GM18511 (cell line): ENCODE measurements around the gene ERV3-1.
"Not testable (repeated sequence)": the region's sequence is repeated elsewhere in the genome, so short reads cannot be mapped to it uniquely, and the experiment has no call there.

Source experiments
- ATAC-seq: cut with Tn5 transposase; IDR thresholded peaks from one replicate; pipeline ENCODE4 v1.9.1; 2021; ENCODE audit warnings: mild to moderate bottlenecking, moderate library complexity; ENCODE audit not compliant: unreplicated experiment

Gene ERV3-1

DNA sequence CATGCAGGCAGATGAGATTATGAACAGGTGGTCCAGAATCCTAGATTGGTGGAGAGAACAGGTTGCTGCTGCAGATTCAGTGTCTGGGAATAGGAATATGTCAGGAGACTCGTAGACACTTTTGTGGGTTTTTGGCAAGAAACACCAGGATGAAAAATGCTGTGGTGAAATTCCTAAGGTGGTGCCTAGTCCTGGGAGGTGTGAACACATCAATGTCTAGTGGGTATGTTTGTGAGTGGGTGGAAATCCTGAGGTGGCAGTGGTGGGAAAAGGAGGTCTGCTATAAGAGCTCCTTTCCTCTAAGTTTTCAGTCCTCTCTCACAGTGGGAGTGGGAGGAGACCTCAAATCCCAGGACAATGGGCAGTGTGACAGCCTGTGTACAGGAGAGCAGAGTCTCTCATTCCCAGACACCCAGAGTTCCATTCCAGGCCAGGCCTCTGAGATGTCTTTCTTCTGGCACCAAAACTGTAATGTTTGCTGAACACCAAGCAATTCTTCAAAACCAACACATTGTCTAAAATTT lies 5.1 kb downstream of the ERV3-1 start:
- no peak for ATAC-seq

DNA sequence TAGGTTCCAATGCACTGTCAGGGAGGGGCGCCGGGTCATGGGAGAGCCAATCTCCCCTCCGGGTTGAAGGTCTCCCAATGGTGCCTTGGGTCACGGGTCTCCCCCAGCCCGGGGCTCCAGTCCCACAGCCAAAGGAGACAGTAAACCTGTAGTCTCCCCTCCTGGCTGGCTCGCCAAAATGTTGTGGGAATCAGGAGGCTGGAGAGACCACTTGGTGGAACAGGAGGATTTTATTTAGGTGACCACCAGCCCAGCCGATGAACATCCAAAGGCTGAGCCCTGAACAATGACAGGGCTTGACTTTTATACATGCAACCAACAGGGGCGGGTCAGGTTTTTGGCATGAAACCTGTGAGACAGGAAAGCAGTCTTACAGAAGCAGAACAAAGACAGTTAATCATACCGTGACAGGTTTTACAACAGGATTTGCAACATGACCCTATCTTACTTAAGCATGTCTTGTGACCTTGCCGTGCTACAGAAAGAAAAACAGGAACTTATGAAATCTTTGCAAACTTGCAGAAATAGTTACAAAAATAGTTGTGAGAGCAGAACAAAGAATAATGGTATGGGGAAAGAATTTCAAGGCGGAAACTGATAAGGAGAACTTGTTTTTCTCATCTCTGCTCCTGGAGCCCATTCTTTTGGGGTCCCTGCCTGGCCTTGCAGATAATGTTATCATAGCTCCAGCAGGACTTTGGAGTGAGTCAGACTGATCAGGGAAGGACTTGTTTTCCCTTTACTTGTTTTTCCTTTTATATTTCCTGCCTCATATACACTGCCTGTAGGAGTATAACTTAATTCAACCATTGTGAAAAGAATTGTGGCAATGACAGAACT lies 7.1 kb downstream of the ERV3-1 start:
- peak; percentile 60 for ATAC-seq

DNA sequence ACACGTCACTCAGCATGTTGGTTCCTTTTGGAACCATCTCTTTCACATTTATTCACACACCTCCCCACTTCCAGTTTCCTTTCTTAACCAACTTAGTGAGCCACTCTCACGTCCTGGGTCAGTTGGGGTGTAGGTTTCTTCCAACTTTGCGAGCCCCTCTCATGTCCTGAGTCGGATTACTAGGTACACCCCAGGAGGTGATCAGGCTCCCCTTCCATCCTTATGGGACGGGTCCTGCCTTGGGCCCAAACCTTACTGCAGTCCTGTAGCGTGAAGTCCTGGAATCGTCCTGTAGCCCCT lies 7.7 kb downstream of the ERV3-1 start:
- ATAC-seq = no peak

DNA sequence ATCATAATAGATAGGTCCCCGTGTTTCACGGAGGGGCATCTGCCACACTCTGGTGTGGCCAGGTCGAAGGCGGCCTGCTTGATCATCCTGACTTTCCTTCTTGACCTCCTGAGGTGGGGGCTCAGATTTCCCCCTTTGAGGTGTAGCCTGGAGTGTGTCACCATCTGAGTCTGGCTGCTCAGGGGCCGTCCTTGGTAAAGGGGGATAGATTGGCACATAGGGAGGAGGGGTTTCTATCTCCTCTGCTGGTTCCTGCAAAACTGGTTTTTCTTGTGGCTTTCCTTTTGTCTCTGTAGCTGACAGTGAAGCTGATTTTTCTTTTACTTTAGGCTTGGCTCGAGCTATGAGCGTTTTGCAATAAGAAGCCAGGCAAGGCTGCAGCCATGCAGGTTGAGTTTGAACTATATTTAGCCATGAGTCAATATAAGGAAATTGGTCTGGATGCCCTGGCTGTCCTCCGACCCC lies 8.5 kb downstream of the ERV3-1 start:
- no peak for ATAC-seq

DNA sequence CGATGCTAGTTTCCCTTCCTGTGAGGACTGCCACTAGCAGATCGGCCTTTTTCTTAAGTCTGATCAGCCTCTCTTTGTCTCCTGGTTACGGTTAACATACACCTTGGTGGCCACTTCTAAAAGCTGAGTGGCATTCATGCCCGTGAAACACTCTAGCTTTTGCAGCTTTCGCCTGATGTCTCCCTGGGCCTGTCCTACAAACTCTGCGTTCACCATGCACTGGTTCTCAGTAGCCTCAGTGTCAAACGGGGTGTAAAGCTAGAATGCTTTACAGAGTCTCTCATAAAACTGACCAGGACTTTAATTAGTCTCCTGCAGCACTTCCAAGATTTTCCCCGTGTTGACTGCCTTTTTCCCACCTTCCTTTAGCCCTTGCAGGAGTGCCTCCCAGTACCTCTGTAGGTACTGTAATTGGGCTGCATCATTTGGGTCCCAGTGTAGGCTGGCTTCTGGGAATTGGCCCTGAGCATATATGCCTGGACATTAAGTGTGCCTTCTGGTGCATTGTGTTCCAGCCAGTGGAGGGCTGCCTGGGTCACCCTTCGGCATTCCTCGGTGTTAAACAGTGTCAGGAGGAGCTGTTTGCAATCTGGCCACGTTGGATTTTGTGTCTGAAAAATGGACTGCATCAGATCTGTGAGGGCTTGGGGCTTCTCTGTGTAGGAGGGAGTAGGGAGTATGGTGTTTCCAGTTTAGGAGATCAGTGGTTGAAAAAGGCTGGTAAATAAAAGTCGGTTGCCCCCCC lies 9.2 kb downstream of the ERV3-1 start:
- no peak for ATAC-seq

DNA sequence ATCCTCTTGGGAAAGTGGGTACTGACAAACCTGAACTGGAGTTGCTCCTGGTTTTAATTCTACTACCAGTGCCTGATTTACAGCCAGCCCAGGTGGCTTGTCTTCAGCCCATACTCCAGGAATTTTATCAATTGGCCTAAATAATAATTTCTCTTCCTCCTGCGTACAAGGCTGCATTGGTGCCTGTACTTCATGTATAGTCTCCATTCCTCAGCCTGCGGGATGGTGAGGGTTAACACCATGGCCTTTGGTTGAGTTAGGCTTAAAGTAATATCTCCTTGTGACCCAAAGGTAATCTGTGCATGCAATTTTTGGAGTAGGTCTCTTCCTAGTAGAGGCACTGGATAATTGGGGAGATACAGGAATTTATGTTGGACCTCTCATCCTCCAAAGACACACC lies 10.2 kb downstream of the ERV3-1 start:
- ATAC-seq = no peak

DNA sequence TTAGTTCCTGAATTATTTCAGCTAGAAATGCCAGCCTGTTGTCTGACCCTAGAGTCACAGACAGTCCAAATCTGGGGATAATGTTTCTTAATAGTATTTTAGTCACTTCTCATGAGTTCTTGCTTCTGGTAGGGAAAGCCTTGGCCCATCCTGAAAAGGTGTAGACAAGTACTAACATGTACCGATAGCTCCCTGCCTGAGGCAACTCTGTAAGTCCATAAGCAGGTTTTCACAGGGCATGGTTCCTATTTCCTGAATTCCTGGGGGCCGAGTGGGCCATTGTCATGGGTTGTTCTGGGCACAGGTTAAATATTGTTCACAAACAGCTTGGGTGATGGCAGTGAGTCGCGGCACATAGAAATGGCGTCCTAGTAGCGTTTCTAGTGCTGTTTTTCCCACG lies 12.6 kb downstream of the ERV3-1 start:
- no peak for ATAC-seq

DNA sequence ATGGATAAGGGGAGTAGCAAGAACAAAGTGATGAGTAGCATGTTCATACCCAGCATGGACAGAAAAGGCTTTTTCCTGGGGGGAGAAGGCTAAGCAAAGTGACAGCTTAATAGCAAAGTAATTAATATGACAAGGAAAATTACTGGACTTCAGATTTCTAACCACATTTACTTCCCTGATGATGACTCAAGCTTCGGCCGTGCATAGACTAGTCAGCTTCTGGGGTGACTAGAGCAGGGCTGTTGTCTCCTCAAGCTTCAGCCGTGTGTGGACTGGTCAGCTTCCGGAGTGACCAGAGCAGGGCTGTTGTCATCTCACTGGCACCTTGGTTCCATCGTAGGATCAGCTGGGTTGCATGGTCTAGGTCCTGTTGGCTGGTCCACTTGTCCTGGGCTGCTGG lies 13.5 kb downstream of the ERV3-1 start:
- ATAC-seq = no peak

DNA sequence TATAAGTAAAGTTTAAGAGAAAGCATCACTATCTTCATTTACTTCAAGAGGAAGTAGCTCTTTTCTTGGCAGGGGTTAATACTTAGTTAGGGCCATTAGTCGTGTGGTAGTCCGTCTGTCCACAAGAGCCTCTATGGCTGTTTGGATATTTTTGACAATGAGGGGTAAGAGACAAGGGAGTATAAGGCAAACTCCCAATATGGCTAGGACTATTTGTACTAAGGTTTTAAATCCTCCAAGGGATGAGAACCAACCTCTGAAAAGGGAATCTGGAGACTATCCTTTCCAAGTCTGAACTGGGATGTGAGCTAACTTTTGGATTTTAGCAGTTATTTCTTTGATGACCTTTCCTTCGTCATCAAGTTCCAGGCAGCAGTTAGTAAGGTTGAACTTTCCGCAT lies 15.6 kb downstream of the ERV3-1 start, which contains the start of gene ZNF117:
Gene ZNF117 (minus strand): TSS at position 101 of the 400 bp plus-strand sequence.
- ATAC-seq = no peak

DNA sequence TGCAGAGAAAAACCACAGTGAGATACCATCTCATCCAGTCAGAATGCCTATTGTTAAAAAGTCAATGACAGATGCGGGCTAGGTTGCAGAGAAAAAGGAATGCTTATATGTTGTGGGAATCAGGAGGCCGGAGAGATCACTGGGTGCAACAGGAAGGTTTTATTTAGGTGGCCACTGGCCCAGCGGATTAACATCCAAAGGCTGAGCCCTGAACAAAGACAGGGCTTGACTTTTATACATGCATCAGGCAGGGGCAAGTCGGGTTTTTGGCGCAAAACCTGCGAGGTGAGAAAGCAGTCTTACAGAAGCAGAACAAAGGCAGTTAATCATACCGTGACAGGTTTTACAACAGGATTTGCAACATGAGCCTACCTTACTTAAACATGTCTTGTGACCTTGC lies 16.3 kb downstream of the ERV3-1 start:
- ATAC-seq = no peak

DNA sequence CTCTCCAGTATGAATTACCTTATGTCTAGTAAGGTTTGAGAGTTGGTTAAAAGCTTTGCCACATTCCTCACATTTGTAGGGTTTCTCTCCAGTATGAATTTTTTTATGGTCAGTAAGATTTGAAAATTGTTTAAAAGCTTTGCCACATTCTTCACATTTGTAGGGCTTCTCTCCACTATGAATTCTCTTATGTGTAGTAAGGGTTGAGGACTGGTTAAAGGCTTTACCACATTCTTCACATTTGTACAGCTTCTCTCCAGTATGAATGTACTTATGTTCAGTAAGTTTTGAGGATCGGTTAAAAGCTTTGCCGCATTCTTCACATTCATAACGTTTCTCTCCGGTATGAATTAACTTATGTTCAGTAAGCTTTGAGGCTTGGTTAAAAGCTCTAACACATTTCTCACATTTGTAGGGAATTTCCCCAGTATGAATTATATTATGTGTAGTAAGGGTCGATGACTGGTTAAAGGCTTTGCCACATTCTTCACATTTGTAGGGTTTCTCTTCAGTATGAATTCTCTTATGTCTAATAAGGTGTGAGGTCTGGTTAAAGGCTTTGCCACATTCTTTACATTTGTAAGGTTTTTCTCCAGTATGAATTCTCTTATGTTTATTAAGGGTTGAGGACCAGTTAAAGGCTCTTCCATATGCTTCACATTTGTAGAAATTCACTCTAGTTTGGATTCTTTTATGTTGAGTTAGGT lies 27.8 kb downstream of the ERV3-1 start:
- ATAC-seq = no peak

DNA sequence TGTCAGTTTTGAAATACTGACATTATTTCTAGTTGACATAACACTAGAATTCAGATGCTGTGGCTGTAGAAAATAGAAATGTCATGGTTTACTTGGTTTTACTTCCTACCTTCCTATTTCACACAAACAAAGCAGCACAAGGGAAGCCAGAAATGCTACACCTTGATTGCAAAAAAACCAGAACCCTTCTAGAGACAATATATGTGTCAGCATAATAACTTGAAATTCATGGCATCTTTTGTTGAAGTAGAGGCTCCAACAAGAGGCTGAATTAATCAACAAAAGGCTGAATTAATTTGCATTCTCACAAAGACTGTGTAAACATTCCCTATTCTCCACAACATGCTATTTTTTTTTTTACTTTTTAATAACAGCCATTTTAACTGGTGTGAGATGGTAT lies 40.9 kb downstream of the ERV3-1 start:
- no peak for ATAC-seq

DNA sequence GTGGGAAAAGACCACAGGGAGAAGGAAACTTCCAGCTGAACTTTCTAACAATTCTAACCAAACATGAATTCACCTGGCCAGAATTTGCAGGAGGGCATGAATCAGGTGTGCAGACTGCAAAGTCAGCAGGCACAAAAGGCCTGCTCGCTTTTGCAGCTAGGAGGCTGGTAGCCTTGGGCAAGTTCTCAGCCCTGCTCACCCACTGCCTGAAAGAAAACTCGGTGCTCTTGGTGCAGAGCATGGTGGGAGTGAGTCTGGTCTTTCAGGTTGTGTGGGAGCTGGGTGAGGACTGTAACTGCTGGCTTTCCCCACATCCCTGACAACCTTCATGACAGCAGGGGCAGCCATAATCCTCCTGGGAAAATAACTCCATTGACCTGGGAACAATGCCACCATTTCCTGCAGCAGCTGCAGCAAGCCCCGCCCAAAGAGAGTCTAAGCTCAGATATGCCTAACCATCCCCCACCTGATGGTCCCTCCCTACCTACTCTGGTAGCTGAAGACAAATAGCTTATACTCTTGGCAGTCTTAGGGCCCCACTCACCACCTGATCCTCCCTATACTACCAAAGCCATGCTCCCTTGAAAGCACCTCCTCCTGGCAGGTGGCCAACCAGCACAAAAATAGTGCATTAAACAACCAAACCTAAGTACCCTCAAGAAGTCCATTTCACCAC lies 47.3 kb downstream of the ERV3-1 start:
- no peak for ATAC-seq

DNA sequence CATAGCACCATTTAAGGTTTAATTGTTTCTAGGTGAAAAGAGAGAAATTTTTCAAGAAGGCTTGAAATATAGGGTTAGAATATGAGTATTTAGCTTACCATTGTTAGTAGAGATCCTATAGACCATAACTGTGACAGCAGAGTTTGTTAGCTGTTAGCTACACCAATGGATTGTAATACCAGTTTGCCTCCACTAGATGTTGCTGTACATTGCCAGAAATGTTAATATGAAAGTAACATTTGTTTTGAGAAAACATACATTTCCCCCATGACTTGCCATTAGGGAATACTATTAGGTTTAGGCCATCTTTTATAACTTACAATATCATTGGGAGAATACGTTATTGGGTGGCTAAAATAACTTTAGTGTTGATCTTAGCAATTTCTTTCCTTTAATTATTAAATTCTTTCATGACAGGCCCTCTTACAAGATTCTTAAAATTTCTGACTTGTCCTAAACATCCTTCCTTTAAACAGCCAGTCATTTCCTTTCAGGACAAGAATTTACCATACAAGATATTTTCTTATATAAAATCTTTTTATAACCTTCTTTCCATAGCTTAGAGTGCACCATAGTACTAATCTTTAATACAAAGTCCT lies 55.1 kb downstream of the ERV3-1 start:
- ATAC-seq = peak; percentile 74

DNA sequence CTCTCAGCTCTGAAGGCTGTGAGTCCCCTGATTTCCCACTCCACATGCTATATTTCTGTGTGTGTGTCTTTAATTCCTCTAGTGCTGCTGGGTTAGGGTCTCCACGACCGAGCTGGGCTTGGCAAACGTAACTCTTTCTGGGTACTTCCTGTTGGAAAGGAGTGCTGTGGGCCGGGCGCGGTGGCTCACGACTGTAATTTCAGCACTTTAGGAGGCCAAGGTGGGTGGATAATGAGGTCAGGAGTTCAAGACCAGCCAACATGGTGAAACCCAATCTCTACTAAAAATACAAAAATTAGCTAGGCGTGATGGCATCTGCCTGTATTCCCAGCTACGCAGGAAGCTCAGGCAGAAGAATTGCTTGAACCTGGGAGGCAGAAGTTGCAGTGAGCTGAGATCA lies 55.8 kb downstream of the ERV3-1 start:
- not testable (repeated sequence) for ATAC-seq

DNA sequence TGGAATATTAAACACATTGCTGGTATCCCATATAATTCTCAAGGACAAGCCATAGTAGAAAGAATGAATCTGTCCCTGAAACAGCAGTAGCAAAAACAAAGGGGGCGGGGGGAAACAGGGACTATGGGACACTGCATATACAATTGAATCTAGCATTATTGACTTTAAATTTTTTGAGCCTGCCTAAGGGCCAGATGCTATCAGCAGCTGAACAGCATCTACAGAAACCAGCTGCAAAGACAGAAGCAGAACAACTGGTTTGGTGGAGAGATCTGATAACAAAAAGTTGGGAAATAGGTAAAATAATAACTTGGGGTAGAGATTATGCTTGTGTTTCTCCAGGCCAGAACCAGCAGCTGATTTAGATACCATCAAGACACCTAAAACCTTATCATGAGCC lies 57.7 kb downstream of the ERV3-1 start:
- ATAC-seq = not testable (repeated sequence)

DNA sequence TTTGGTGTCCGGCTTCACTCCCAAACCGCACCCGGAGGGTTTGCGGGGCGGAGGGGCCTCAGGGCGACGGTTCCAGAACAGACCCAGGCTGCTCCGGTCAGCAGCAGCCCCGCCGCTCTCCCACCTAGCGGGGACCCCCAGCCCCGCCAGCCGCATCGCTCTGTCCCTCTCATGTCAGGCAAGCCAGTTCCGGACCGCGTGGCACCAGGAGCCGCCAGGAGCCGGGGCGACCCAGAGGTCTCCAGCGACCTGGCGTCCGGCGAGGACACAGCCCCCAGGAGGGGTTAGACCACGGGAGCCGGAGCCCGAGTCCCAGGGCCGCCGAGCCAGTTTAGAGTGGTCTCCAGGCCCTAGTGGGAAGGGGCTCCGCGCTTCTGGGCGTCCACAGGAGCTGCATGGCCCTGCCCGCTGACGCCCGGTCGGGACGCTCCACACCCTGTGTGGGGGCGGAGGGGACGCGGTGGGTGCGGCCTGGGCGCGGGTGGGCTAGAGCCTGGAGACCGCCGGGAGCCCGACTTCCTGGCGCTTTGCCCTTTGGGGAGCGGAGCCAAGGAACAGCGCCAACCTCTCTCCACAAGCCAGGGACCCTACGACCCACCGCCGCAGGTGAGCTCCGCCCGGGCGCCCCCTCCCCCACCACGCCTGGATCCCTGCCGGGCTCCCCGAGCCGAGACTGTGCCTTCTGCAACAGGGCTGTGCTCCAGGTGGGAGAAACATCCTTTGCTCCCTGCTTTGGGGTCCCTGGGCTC lies 59.1 kb downstream of the ERV3-1 start:
- no peak for ATAC-seq

DNA sequence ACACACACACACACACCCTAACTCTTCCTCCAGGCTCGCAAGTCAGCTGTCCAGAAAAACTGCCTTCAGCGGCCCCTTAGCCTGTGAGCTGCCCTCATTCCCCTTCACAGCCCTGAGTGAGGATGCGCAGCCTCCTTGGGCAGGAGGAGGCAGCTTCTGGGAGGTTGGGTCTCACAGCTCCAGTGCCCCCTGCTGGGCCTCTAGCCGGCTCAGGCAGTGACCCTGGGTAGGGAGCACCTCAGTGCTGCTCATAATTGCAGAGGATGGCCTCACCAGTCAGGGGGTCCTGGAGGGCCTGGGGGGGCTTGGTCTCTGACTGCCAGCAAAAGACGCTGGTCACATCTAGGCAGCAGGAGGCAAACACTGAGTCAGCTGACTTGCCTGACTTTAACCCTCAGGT lies 59.7 kb downstream of the ERV3-1 start:
- ATAC-seq = no peak

DNA sequence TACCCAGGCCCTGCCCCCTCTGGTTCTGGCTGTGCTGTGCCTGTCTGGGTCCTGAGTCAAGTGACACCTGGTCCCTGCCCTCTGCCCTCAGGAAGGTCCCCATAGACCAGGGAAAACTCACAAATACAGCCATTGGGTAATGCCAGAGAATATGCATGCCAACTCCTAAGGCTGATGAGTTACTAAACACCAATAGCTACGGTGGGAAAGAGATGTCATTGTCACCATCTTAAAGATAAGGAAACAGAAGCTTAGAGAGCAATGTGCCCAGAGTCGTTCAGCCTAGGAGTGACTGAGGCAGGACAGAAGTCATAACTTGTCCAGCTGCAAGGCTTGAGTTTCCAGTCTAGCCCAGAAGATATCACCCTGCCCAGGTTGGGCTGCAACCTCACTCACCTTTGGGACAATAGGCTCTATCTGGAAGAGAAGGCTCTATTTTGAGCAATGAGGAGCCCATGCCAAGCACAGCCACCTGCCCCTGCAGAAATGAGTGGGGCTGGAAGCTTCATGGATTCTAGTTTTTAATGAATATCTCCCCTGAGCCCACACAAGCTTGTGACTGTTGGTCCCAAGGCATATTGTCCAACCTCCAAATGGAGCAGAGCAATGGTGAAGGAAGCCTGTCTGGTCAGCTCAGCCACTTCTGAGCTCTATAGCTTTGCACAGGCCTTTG lies 60.8 kb downstream of the ERV3-1 start:
- ATAC-seq = no peak
